HFF-Myc (cell line): ENCODE data around the gene NAA80.
"Not testable (repeated sequence)": the region's sequence is repeated elsewhere in the genome, so short reads cannot be mapped to it uniquely, and the experiment has no call there.

Experiments used
- DNase-seq: peaks from one replicate; pipeline ENCODE4 v3.0.0-alpha.2; 2011; ENCODE audit warnings: low read depth; ENCODE audit errors: extremely low read depth
- H3K4me3 ChIP-seq: replicated peaks from 2 replicates; pipeline ENCODE4 v1.5.1; 2011; ENCODE audit warnings: low read depth, mild to moderate bottlenecking, control low read depth, low read length
- CTCF ChIP-seq: IDR thresholded peaks from 2 replicates; pipeline ENCODE4 v1.5.1; 2012; ENCODE audit warnings: mild to moderate bottlenecking, low read depth, low read length, control low read depth; ENCODE audit errors: missing control alignments

Gene NAA80

GRCh38 chr3:50314342-50314741 lies 15.1 kb upstream of the NAA80 start:
- no peak overlapping the region for H3K4me3 ChIP-seq
- TF ChIP-seq CTCF = no peak
- DNase-seq = no peak

GRCh38 chr3:50312041-50312440 lies 12.8 kb upstream of the NAA80 start:
- DNase-seq = not testable (repeated sequence)

GRCh38 chr3:50304601-50305000 lies 5.4 kb upstream of the NAA80 start:
- no peak for TF ChIP-seq CTCF
- DNase-seq = no peak

More at GRCh38 chr3:50312041-50312440, 12.8 kb upstream of the NAA80 start:
- not testable (repeated sequence) for H3K4me3 ChIP-seq

GRCh38 chr3:50303013-50303815 lies 4.0 kb upstream of the NAA80 start, which contains the start of gene HYAL1:
TSS of gene HYAL1 (minus strand) at chr3:50303574. CDS start at chr3:50302956, 618 bp downstream.
- DNase-seq = no peak
- TF ChIP-seq CTCF = peak; percentile 17
- H3K4me3 ChIP-seq = no peak within 1 kb of the TSS

More at GRCh38 chr3:50304601-50305000, 5.4 kb upstream of the NAA80 start:
- H3K4me3 ChIP-seq = no peak overlapping the region

GRCh38 chr3:50302095-50303012 lies 3.1 kb upstream of the NAA80 start:
- TF ChIP-seq CTCF = no peak
- H3K4me3 ChIP-seq = no peak overlapping the region

GRCh38 chr3:50300681-50301254 lies 1.6 kb upstream of the NAA80 start:
- no peak overlapping the region for H3K4me3 ChIP-seq
- no peak for TF ChIP-seq CTCF
- DNase-seq = no peak

More at GRCh38 chr3:50302095-50303012, 3.1 kb upstream of the NAA80 start:
- DNase-seq = no peak
